GM18909 (cell line): ENCODE data around the gene SYNE2.
A peak's percentile ranks its signal among the peaks of the same experiment; 100 is the strongest.
"Not testable (repeated sequence)": the region's sequence is repeated elsewhere in the genome, so short reads cannot be mapped to it uniquely, and the experiment has no call there.

ENCODE experiments used
- ATAC-seq: cut with Tn5 transposase; IDR thresholded peaks from one replicate; pipeline ENCODE4 v1.9.1; 2021; ENCODE audit warnings: mild to moderate bottlenecking; ENCODE audit not compliant: unreplicated experiment, poor library complexity

SYNE2 gene

DNA sequence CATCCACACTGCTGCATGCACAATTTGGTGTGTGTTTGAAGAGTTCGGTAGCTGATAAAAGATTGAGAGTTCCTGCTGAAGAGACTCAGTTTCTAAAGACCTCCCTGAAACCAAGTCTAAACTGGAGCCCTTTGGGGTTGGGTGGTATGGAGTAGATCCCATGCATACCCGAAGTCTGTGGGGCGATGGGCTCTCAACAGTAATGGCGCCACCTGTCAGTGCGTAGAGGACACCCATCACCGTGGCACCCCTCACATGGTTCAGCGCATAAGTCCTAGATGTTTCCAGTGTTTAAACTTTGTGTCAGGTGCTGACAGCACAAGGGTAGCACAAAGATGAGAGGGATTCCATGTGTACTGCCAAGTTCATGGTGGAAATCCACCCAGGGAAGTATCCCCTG lies 355.5 kb downstream of the SYNE2 start:
- ATAC-seq: no peak

DNA sequence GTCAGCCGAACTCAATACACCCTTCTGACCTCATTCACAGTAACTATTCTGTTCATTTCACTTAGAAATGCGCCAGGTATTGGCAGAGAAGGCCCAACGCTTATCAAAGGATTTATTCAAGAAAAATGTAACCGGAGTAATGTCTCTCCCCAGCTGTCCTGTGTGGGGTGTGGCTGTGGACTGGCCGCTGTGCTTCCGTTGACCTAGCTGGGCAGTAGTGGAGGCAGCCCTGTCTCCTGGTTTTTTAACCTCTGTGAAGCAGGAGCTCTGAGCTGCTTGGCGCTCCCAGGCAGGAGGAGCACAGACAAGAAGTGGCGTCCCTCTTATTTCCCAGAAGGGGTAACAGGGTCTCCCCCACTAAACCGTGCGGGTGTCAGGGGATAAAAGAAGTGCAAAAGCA lies 356.2 kb downstream of the SYNE2 start:
- no peak for ATAC-seq

DNA sequence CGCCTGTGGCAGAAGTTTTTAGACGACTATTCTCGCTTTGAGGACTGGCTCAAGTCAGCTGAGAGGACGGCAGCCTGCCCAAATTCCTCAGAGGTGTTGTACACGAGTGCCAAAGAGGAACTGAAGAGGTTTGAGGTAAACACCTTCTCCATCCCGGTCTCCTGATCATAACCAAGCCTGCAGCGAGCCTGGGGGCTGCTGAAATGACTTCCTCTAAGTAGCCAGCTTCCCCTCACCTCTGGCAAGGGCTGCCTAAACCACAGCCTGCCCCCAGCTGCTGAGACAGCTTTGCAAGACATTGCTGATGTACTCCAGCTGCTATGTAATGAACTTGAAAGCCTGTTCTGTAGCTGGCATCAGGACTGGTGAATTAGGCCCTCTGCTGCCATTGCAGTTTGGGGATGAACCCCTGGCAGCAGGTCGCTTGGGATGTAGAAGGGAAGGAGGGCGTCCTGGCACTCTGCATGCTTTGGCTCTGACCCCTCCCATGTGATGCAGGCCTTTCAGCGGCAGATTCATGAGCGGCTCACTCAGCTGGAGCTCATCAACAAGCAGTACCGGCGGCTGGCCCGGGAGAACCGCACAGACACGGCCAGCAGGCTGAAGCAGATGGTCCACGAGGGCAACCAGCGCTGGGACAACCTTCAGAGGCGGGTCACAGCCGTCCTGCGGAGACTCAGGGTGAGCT lies 356.8 kb downstream of the SYNE2 start:
- peak; percentile 78 for ATAC-seq

DNA sequence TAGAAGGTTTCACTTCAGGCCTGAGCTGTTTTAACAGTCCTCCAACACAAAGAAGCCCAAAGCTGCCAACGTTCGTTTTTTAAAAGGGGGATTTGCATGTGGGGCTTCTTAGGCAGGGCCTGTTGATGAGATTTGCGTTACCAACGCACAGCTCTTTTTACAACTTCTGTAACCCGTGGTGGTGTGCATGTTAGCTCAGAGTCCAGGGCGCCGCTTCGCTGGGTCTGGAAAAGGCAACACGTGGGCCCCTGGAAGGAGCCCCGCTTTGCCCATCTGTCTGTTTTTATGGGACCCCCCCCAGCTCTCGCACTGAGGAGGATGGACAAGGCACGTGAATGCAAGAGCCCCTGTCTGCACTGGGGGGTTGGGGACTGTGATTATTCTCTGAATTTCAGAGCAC lies 357.4 kb downstream of the SYNE2 start:
- ATAC-seq: no peak

DNA sequence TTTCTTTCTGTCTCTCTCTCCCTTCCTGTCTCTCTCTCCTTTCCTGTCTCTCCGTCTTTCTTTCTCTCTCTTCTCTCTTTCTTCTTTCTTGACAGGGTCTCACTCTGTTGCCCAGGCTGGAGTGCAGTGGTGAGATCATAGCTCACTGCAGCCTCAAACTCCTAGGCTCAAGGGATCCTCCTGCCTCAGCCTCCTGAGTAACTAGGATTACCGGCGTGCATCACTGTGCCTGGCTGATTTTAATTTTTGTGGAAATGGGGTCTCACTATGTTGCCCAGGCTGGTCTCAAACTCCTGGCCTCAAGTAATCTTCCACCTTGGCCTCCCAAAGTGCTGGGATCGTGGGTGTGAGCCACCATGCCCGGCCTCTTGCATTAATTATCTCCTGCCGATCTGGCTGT lies 358.1 kb downstream of the SYNE2 start:
- not testable (repeated sequence) for ATAC-seq

DNA sequence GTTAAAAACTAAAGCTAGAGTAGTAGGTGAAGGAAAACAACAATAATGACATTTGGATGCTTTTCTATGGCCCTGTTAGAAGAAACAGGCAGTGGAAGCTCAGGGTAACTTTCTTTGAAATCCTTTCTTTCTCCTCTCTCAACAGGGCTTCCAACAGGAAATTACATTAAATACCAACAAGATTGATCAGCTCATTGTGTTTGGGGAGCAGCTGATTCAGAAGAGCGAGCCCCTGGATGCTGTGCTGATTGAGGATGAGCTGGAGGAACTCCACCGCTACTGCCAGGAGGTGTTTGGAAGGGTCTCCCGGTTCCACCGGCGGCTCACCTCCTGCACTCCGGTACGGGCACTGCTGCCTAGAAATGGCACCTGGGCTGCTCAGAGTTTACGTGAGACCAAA lies 359.9 kb downstream of the SYNE2 start:
- no peak for ATAC-seq

DNA sequence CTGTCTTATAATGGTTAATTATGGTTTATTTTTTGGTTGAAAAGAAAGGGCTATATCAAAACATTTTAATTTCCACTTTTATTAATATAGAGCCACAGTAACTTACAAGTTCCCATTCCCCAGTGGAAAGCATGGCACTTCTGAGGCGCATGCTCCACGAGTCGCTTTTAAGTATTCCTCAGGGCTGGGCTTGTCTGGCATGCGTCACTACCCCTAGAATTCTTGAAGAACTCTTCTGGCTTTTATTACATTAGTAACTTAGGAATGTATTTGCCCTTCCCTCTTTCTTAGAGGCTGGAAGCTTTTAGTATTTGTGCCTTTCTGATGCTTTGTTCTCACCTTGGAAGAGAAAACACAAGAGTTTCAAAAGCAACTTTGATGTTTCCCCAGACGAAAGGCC lies 360.3 kb downstream of the SYNE2 start:
- ATAC-seq: no peak

DNA sequence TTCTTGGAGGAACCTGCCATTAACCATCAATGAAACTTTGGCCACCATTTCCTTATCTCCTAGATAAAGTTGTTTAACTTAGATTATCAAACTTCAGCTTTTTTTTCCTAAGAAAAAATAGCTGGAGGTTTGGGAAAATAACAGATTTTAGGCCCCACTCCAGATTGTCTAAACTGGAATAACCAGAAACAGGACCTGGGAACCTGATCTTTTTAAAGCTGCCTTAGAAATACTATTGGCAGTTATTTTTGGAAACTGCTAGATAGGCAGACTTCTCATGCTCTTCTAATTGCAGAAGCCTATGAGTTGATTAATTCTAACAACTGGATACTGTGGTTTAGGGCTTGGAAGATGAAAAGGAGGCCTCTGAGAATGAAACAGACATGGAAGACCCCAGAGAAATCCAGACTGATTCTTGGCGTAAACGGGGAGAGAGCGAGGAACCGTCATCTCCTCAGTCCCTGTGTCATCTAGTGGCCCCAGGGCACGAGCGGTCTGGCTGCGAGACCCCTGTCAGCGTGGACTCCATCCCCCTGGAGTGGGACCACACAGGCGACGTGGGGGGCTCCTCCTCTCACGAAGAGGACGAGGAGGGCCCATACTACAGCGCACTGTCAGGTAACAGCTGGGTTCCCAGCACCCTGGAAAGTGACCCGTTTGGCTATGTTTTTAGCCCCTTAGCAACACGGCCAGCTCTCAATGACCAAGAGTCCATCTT lies 361.2 kb downstream of the SYNE2 start:
- no peak for ATAC-seq

DNA sequence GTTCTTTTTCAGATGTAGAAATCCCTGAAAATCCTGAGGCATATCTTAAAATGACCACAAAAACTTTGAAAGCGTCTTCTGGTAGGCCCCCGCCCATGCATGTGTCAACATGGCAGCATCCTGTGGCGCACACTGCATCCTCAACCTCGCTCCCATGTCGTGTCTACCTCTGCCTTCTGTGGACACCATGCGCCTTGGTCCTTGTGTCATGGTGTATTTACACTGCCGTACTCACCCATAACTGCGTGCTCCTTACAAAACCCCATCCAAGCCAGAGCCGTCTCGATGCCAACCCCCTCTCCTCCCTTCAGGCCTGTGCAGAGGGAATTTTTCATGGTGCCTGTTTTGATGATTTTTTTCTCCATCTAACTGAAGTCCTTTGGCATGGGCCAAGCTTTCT lies 362.5 kb downstream of the SYNE2 start:
- ATAC-seq: no peak

DNA sequence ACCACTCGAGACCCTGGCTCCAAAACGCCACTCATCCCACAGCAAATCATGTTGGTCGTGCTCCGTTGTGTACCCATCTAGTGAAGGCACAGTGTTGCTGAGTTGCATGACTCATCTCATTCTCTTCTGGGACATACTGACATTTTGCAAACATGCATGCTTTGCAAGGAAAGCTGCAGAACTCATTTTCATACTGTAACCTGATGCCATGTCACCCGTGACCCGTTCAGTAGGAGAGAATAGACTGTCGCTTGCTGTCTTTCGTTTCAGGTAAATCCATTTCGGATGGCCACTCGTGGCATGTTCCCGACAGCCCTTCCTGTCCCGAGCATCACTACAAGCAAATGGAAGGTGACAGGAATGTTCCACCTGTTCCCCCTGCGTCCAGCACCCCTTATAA lies 363.2 kb downstream of the SYNE2 start:
- ATAC-seq: no peak

DNA sequence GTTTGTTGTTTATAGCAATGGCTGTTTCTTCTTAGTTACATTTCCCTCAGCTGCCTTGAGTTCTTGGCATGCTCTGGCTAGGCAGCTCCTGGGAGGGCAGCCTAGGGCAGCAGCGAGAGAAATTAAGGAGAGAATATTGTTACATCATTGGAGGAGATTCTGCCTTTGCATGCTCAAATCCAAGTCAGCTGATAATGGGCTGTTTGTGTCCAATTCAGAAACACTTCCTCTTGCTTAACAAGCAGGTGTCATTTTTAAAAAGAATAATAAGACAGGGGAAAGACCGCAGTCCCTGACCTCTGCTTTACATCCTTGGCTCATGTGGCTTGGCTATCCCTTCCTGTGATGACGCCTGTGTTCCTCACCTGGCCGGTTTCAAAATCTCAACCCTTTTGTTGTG lies 364.5 kb downstream of the SYNE2 start:
- ATAC-seq: peak; percentile 38

DNA sequence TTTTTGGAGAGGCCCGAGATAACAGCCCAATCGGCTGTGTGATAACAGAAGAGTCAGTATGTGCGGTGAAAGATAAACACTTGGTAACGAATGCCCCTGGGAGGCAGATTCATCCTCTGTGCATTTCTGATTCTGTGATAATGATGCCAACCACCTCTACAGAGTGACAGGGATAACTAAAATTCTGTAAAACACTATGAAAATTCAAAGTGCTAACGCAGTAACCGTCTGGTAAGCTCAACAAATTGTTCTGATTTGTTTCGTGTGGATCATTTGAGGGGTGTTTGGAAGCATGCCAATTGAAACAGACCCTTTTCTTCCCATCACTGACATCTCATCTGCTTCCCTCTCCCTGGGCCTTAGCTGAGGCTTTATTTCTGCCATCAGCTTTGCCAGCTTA lies 365.0 kb downstream of the SYNE2 start:
- ATAC-seq: no peak

DNA sequence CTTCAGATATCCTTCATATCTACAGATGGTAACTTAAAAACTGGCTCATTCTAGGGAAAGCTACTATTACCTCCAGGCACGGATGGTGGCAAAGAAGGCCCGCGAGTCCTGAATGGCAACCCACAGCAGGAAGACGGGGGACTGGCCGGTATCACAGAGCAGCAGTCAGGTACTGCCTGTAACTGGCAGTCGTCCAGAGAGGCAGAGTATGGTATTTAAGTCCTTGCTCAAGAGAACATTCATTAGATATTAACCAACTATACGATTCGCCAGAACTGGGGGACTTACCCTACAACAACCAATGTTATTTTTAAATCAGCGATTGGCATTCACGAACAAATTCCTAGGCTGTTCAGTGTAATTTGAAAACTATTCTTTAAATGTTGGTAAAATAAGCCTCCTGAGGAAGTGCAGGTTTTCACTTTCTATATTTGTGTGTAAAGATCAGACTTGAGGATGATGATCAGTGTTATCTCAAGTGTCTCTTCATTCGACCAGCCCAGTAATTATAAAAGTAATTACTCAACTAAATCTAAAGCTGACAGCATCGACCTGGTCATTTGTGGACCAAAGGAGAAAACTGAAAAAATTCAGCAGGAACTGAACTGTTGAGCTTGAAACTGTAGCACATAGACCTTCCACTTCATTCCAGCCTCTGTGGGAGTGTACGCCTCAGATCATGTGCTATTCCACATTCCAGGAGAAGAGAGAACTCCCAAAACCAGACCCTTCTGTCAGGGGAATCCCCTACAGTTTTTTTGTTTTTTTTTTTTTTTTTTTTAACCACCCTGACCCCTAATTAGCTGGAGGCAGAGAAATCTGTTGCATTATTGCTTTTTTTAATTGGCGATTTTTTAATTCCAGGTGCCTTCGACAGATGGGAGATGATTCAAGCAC lies 365.8 kb downstream of the SYNE2 start:
- ATAC-seq: peak; percentile 63

DNA sequence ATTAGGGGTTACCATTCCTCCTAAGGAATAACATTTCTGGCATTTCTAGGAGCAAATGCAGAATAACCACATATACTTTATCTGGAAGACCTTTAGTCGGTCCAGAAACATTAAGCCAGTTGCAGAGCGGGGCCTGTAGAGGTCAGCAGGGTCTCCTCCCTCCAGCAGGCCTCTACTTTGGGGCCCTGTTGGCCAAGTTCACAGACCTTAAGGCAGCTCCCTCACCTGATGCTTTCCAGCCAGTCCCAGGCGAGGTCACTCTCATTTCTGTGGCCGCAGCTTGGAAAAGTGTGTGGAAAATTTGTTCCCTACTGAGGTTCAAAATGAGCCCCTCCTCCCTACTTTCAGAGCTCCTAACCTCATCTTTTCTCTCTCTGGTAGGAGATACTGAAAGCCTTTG lies 367.3 kb downstream of the SYNE2 start:
- no peak for ATAC-seq

DNA sequence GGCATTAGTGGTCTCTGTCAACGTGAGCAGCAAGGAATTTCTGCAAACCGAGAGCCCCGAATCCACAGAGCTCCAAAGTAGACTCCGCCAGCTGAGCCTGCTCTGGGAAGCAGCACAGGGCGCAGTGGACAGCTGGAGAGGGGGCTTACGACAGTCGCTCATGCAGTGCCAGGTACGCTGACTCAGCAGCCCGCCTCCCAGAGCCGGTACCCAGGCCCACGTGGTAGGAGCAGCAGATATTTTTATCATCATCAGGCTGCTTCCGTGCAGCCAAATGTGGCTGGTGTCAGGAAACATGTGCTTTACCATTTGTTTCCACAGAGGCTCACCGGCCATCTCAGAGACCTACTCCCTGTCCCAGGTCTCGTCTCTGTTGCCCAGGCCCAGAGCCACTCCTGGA lies 367.7 kb downstream of the SYNE2 start:
- ATAC-seq: no peak

DNA sequence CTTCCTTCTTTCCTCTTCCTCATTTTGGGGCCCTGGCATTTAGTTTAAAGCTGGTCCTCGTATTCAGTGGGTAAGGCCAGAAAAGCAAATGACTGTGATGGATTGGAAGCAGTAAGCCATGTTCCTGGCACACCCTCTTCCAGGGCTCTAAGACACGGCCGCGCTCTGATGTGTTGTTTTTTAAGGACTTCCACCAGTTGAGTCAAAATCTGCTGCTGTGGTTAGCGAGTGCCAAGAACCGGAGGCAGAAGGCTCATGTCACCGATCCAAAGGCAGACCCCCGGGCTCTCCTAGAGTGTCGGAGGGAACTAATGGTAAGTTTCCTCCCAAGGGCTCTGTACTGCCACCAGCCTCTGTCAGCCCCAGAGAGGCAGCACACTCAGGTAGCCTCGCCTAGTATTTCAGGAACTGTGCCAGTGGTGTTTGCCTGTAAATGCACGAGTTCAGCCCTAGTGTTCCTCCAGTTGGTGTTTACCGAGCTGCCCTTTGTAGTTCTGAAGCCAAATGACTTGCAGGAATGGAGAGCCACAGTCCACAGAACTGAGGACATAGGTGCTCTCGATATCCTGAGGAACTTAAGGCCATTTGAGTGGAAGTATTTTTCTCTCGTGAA lies 368.7 kb downstream of the SYNE2 start:
- ATAC-seq: no peak

DNA sequence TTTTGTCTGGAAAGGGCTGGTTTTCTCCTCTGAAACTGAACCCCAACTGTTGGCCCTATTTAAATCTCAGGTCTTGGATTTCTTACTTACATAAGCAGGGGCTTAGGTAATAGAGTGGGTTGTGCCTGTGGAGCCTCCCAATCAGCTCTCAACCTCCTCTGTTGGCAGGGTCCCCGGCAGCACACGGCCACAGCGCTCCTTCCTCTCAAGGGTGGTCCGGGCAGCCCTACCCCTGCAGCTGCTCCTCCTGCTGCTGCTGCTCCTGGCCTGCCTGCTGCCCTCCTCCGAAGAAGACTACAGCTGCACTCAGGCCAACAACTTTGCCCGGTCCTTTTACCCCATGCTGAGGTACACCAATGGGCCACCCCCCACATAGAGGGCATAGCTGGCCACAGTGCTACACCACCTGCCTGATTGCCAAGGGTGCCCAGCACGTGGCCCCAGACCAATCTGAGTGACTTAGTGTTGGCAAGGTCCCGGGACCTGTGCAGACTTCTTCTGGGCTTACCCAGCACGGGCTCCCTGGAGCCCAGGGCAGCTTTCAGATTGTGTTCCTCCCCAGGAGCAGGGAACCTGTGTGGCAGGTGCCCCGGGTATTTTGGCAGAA lies 372.4 kb downstream of the SYNE2 start:
- ATAC-seq: no peak

DNA sequence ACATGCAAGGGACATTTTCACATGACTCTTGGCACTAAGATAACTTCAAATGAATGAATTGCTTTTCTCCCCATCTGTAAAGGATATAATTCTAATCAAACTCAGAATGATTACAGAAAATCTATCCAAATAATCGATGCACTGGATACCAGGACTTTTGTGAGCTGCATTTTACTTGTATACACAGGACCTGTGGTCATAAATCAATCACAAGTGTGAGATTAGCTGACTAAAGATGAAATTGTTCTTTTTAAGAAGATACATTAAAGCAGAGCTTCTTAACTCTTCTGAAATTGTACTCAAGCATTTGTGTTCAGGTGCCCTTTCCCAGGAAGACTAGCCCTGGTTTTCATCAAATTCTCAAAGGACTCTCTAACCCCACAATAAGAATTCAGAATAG lies 375.1 kb downstream of the SYNE2 start:
- ATAC-seq: no peak

DNA sequence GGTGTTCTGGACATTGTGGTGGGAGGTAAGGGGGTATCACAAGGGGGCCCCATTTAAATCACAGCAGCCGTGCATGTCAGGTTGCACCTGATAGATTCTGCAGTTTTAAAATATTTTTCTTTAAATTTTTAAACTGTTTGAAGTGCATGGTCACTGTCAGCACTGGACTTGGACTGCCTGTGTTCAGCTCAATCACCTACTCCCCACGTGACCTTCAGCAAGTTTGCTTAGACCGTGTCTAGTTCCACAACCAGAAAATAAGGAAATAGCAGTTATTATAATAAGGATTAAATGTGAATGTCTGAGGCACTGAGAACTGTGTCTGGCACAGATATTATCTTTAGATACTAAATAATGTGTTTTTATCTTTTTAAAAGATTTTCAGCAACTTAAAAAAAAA lies 376.7 kb downstream of the SYNE2 start:
- ATAC-seq: no peak

DNA sequence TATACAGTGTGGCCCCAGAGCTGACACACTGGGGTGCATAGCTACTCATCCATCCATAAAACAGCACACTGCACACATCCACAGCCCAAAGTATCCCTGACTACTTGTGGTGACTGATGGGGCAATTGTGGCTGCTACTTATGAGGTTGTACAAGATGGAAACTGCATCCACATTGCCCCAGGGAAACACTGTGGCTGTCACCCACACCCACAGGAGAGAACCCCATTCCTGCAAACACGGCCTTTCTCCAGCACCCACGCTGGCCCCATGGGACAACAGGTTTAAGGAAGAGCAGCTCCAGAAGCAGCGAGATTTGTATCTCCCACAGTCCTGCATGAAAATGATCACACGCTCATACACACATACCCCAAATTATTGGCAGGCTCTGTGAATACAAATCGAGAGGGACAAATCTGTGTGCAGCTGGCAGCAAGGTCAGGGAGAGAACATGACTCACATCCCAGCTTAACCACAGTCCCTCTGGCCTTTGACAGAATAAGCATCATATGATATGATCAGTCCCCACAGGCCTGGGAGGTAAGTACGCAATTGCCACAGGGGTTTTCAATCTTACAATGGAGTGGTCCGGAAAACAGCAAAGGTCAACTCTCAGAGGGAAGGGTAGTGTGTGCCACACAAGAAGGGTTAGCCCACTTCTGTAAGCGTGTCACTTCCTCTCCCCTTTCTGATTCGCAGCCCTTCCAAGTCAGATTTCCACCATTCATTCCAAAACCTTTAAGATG lies 379.5 kb downstream of the SYNE2 start:
- ATAC-seq: peak; percentile 61
